IMR-90 (cell line): ENCODE data around the gene NOS3. TPM values are rescaled to one million over a fixed set of nuclear protein-coding genes. Genes with fewer than 3 reads are reported as not detected.

ENCODE experiments used
- ATAC-seq: fragments of 200-7000 bp; cut with Tn5 transposase; 2 replicates; pipeline ENCODE4 v1.9.1; 2020; ENCODE audit warnings: low read depth, mild to moderate bottlenecking, moderate library complexity
- BruUV-seq: library from RNA; stranded (reverse); fragments of 400-500 nt; replicated peaks from 2 replicates; lab custom pipeline; 2021; lab: Mats Ljungman, UMichigan
- CTCF ChIA-PET: fragments of 300-600 bp; formaldehyde crosslinking; extraction: SDS; loops from one replicate; lab custom pipeline; 2021; ENCODE audit warnings: antibody characterized with exemption; lab: Yijun Ruan, JAX
- POLR2A ChIA-PET: fragments of 300-600 bp; sonication (Branson Sonifier 250); formaldehyde crosslinking; loops from one replicate; lab custom pipeline; 2022; ENCODE audit warnings: antibody characterized with exemption; ENCODE audit not compliant: unreplicated experiment; lab: Charles Lee
- DNase-seq: peaks from one replicate; pipeline ENCODE4 v3.0.0; 2013
- H2AFZ ChIP-seq: replicated peaks from 2 replicates; pipeline ENCODE3; 2013; ENCODE audit warnings: low read length, mild to moderate bottlenecking; ENCODE audit not compliant: poor library complexity
- H2AK5ac ChIP-seq: 2 replicates; pipeline ENCODE4 v1.6.1; 2013; ENCODE audit warnings: low read depth, low read length, inconsistent platforms
- H2AK9ac ChIP-seq: replicated peaks from 2 replicates; pipeline ENCODE3; 2013; ENCODE audit warnings: mild to moderate bottlenecking, low read depth, low read length, moderate library complexity; ENCODE audit not compliant: poor library complexity
- H2BK120ac ChIP-seq: 2 replicates; pipeline ENCODE4 v1.6.1; 2013; ENCODE audit warnings: low read depth, low read length, inconsistent platforms
- H2BK15ac ChIP-seq: 3 replicates; pipeline ENCODE4 v1.6.1; 2013; ENCODE audit warnings: low read depth, low read length, inconsistent platforms
- H2BK20ac ChIP-seq: 2 replicates; pipeline ENCODE4 v1.6.1; 2013; ENCODE audit warnings: low read depth, mild to moderate bottlenecking, inconsistent platforms, low read length, moderate library complexity
- H2BK5ac ChIP-seq: 2 replicates; pipeline ENCODE4 v1.6.1; 2013; ENCODE audit warnings: mild to moderate bottlenecking, low read depth, low read length, inconsistent platforms; ENCODE audit not compliant: poor library complexity, severe bottlenecking
- H3K14ac ChIP-seq: replicated peaks from 2 replicates; pipeline ENCODE4 v1.6.1; 2013; ENCODE audit warnings: low read depth, low read length, inconsistent platforms
- H3K18ac ChIP-seq: 2 replicates; pipeline ENCODE4 v1.6.1; 2013; ENCODE audit warnings: low read depth, low read length, control low read depth
- H3K23ac ChIP-seq: 2 replicates; pipeline ENCODE4 v1.6.1; 2013; ENCODE audit warnings: low read depth, low read length, inconsistent platforms
- H3K27ac ChIP-seq: 2 replicates; pipeline ENCODE4 v1.5.1; 2013; ENCODE audit warnings: mild to moderate bottlenecking, control low read depth, low read length; ENCODE audit not compliant: insufficient read depth
- H3K27me3 ChIP-seq: 2 replicates; pipeline ENCODE4 v1.6.1; 2013; ENCODE audit warnings: low read length; ENCODE audit not compliant: control insufficient read depth, insufficient read depth
- H3K36me3 ChIP-seq: 2 replicates; pipeline ENCODE4 v1.6.1; 2013; ENCODE audit warnings: low read length, mixed read lengths; ENCODE audit not compliant: control insufficient read depth, insufficient read depth
- H3K4ac ChIP-seq: 2 replicates; pipeline ENCODE4 v1.6.1; 2013; ENCODE audit warnings: low read depth, low read length, inconsistent platforms
- H3K4me1 ChIP-seq: 2 replicates; pipeline ENCODE4 v1.6.1; 2013; ENCODE audit warnings: low read length, mixed read lengths; ENCODE audit not compliant: control insufficient read depth, insufficient read depth
- H3K4me2 ChIP-seq: 2 replicates; pipeline ENCODE4 v1.6.1; 2013; ENCODE audit warnings: low read depth, mild to moderate bottlenecking, control low read depth, low read length, moderate library complexity
- H3K4me3 ChIP-seq: 2 replicates; pipeline ENCODE4 v1.5.1; 2013; ENCODE audit warnings: low read depth, mild to moderate bottlenecking, control low read depth, low read length, moderate library complexity; ENCODE audit not compliant: insufficient read depth
- H3K56ac ChIP-seq: 2 replicates; pipeline ENCODE4 v1.6.1; 2013; ENCODE audit warnings: low read length, inconsistent platforms; ENCODE audit not compliant: insufficient read depth; ENCODE audit errors: extremely low read depth
- H3K79me1 ChIP-seq, 2 experiments: 2 replicates each; pipeline ENCODE4 v1.6.1; 2013; ENCODE audit warnings: low read length in 2 of 2, inconsistent platforms in 1 of 2, low read depth in 1 of 2
- H3K9ac ChIP-seq: 2 replicates; pipeline ENCODE4 v1.6.1; 2013; ENCODE audit warnings: low read depth, low read length, control low read depth
- H3K9me1 ChIP-seq: 2 replicates; pipeline ENCODE4 v1.6.1; 2013; ENCODE audit warnings: low read length, inconsistent platforms; ENCODE audit not compliant: insufficient read depth
- H3K9me3 ChIP-seq: 2 replicates; pipeline ENCODE4 v1.6.1; 2013; ENCODE audit warnings: low read length; ENCODE audit not compliant: control insufficient read depth, insufficient read depth
- H4K20me1 ChIP-seq: 2 replicates; pipeline ENCODE4 v1.6.1; 2013; ENCODE audit warnings: low read length, inconsistent platforms; ENCODE audit not compliant: insufficient read depth
- H4K5ac ChIP-seq: 2 replicates; pipeline ENCODE4 v1.6.1; 2013; ENCODE audit warnings: mild to moderate bottlenecking, low read depth, low read length, control low read depth
- H4K8ac ChIP-seq, 2 experiments: 2 replicates each; pipeline ENCODE4 v1.6.1; 2013; ENCODE audit warnings: low read depth in 2 of 2, low read length in 2 of 2, control low read depth in 1 of 2, inconsistent platforms in 1 of 2
- H4K91ac ChIP-seq: 2 replicates; pipeline ENCODE4 v1.6.1; 2013; ENCODE audit warnings: low read depth, low read length, inconsistent platforms; ENCODE audit not compliant: insufficient read depth
- BHLHE40 ChIP-seq: fragments of 150-350 bp; IDR thresholded peaks from 2 replicates; pipeline ENCODE4 v1.6.1; 2016; ENCODE audit warnings: mild to moderate bottlenecking, low read depth, low read length
- CHD1 ChIP-seq: IDR thresholded peaks from 2 replicates; pipeline ENCODE4 v1.6.1; 2012; ENCODE audit warnings: low read depth, low read length, improper control_type of control experiment
- CTCF ChIP-seq: conservative IDR thresholded peaks from 2 replicates; pipeline ENCODE4 v1.5.1; 2012; ENCODE audit warnings: mild to moderate bottlenecking, low read depth, low read length, improper control_type of control experiment
- FOS ChIP-seq: fragments of 150-350 bp; IDR thresholded peaks from 2 replicates; pipeline ENCODE4 v1.6.1; 2016; ENCODE audit warnings: low read depth, low read length
- MAZ ChIP-seq: IDR thresholded peaks from 2 replicates; pipeline ENCODE4 v1.6.1; 2012; ENCODE audit warnings: low read depth, mild to moderate bottlenecking, low read length, improper control_type of control experiment, moderate library complexity, borderline replicate concordance
- MXI1 ChIP-seq: IDR thresholded peaks from 2 replicates; pipeline ENCODE4 v1.6.1; 2012; ENCODE audit warnings: low read depth, mild to moderate bottlenecking, low read length, moderate library complexity, borderline replicate concordance
- NFE2L2 ChIP-seq: fragments of 150-350 bp; IDR thresholded peaks from 2 replicates; pipeline ENCODE4 v1.6.1; 2016; ENCODE audit warnings: low read depth, mild to moderate bottlenecking, low read length
- POLR2A ChIP-seq: IDR thresholded peaks from 2 replicates; pipeline ENCODE4 v1.6.1; 2012; ENCODE audit warnings: mild to moderate bottlenecking, low read depth, low read length
- RAD21 ChIP-seq: IDR thresholded peaks from 2 replicates; pipeline ENCODE4 v1.6.1; 2012; ENCODE audit warnings: low read length, improper control_type of control experiment
- RFX5 ChIP-seq: IDR thresholded peaks from 2 replicates; pipeline ENCODE4 v1.8.0; 2012; ENCODE audit warnings: low read depth, mild to moderate bottlenecking, low read length, moderate library complexity
- SMC3 ChIP-seq: fragments of 150-350 bp; IDR thresholded peaks from 2 replicates; pipeline ENCODE4 v1.6.1; 2016; ENCODE audit warnings: low read depth, mild to moderate bottlenecking, antibody characterized with exemption, low read length, moderate library complexity
- USF2 ChIP-seq: fragments of 150-350 bp; IDR thresholded peaks from 2 replicates; pipeline ENCODE4 v1.6.1; 2017; ENCODE audit warnings: mild to moderate bottlenecking, antibody characterized with exemption, low read length, low read depth
- WGBS, 2 experiments: methylation state at CpG; one replicate each; pipeline versions ENCODE4 v1.1.5 to v1.1.7; 2013; ENCODE audit warnings: missing lambda C conversion rate in 2 of 2; ENCODE audit not compliant: insufficient read length in 1 of 2; ENCODE audit errors: extremely low coverage in 2 of 2; 5-methylcytosine and 5-hydroxymethylcytosine counted together
- dilution Hi-C: fragments of 300-500 bp; cut with HindIII; formaldehyde crosslinking; loops from one replicate; pipeline ENCODE4 v1.14.3; 2018; ENCODE audit warnings: low sequenced_read_pairs; ENCODE audit not compliant: unreplicated experiment
- in situ Hi-C: fragments of 300-500 bp; cut with MboI; formaldehyde crosslinking; loops from 3 replicates; pipeline ENCODE4 v1.14.3; 2019; ENCODE audit warnings: low sequenced_read_pairs, inconsistent platforms, mixed read lengths
- intact Hi-C: fragments of 100-400 bp; cut with micrococcal nuclease; formaldehyde crosslinking; loops from 2 replicates; pipeline ENCODE4 v1.10.0; 2022
- polyA plus RNA-seq, 3 experiments: library from polyadenylated mRNA; depleted of rRNA; stranded (reverse); fragments of >200 nt; gene quantifications; 2 replicates each; pipeline ENCODE4 v1.2.3, GENCODE V29; 2012; ENCODE audit warnings: low replicate concordance in 1 of 3
- total RNA-seq: library from RNA; depleted of rRNA; stranded (reverse); fragments of >200 nt; gene quantifications from 2 replicates; pipeline ENCODE4 v1.2.3, GENCODE V29; 2012
- TF ChIP-seq, protein P1 (sequence below): fragments of 150-350 bp; IDR thresholded peaks from 2 replicates; pipeline ENCODE4 v1.6.1; 2016; ENCODE audit warnings: low read depth, mild to moderate bottlenecking, low read length, moderate library complexity, borderline replicate concordance

The NOS3 gene
- total and polyA plus RNA-seq, 2 of the 4 experiments (the other 2 are of a cell fraction): 0.72 to 2.0 TPM

GRCh38 chr7:150969475-150969874 lies 21.3 kb upstream of the NOS3 start:
- 86% methylated on average over 4 of the region's 7 CpGs; no CpG with 5 or more reads in 1 of the 2 experiments for WGBS, 2 experiments
- in situ Hi-C loops: no loop called here

More at GRCh38 chr7:150969475-150969874, 21.3 kb upstream of the NOS3 start:
- Histone ChIP-seq H3K27ac (no peak overlapping the region), H4K8ac (no peak overlapping the region), H2AFZ (no peak overlapping the region), H3K56ac (no peak overlapping the region), H3K4me1 (peaks cover 14% of the 10 kb centered on the region; the same call in 1 of the 2 replicates), H3K36me3 (no peaks in the 10 kb centered on the region; the same call in 1 of the 2 replicates), H3K9me1 (no peaks in the 10 kb centered on the region), H2BK15ac (no peak overlapping the region), H4K91ac (no peak overlapping the region), H2BK20ac (no peak overlapping the region), H3K4me2 (no peak overlapping the region), H2BK120ac (no peak overlapping the region), H4K5ac (no peak overlapping the region), H3K9me3 (no peaks in the 10 kb centered on the region), H2AK9ac (no peak overlapping the region), H3K23ac (no peak overlapping the region), H3K4ac (no peak overlapping the region), H3K9ac (no peak overlapping the region), H3K14ac (no peak overlapping the region), H2AK5ac (no peak overlapping the region), H3K4me3 (no peak overlapping the region), H3K18ac (no peak overlapping the region), H3K27me3 (peaks cover 26% of the 10 kb centered on the region), H4K20me1 (no peaks in the 10 kb centered on the region; the same call in 1 of the 2 replicates), H2BK5ac (no peak overlapping the region), H3K79me1 (no peaks in the 10 kb centered on the region)
- intact Hi-C loops (no loop called here), dilution Hi-C loops (no loop called here)
- ChIA-PET CTCF (no interaction called here), POLR2A (no interaction called here)
- no peak for TF ChIP-seq POLR2A
- TF ChIP-seq MAZ: no peak
- TF ChIP-seq CHD1: no peak
- no peak for TF ChIP-seq MXI1
- TF ChIP-seq USF2: no peak
- no peak for TF ChIP-seq RAD21
- no peak for TF ChIP-seq FOS
- TF ChIP-seq SMC3: no peak
- no peak for TF ChIP-seq BHLHE40
- TF ChIP-seq, protein P1, sequence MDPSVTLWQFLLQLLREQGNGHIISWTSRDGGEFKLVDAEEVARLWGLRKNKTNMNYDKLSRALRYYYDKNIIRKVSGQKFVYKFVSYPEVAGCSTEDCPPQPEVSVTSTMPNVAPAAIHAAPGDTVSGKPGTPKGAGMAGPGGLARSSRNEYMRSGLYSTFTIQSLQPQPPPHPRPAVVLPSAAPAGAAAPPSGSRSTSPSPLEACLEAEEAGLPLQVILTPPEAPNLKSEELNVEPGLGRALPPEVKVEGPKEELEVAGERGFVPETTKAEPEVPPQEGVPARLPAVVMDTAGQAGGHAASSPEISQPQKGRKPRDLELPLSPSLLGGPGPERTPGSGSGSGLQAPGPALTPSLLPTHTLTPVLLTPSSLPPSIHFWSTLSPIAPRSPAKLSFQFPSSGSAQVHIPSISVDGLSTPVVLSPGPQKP: no peak
- TF ChIP-seq NFE2L2: no peak
- no peak for TF ChIP-seq RFX5
- no peak for TF ChIP-seq CTCF
- no TSS peak for BruUV-seq
- DNase-seq (no peak), ATAC-seq (no peak)
